DLD1 (cell line): Measurements from ENCODE around the gene DPYSL4.

Experiments
- in situ Hi-C: cut with HindIII; loops from 2 replicates; pipeline ENCODE4 v1.10.0; 2017; ENCODE audit warnings: low sequenced_read_pairs

Gene DPYSL4

GRCh38 chr10:132186488-132187429 is at the start of gene DPYSL4:
Gene DPYSL4, plus strand, starts transcription at chr10:132186948. Its CDS starts 116 bp downstream, at chr10:132187064.
- in situ Hi-C loops, result no loop called here

- in situ Hi-C loops, result no loop called here
Observed at GRCh38 chr10:132137111-132138072, 49.4 kb upstream of the DPYSL4 start.

- in situ Hi-C loops, result no loop called here
Observed at GRCh38 chr10:132138133-132138532, 48.6 kb upstream of the DPYSL4 start.

GRCh38 chr10:132138596-132138995 is 48.2 kb upstream of the DPYSL4 start:
- in situ Hi-C loops, result no loop called here

GRCh38 chr10:132139526-132139925 is 47.2 kb upstream of the DPYSL4 start:
- in situ Hi-C loops, result no loop called here

- in situ Hi-C loops, result no loop called here
Observed at GRCh38 chr10:132140167-132140925, 46.4 kb upstream of the DPYSL4 start.

GRCh38 chr10:132141076-132141475 is 45.7 kb upstream of the DPYSL4 start:
- in situ Hi-C loops, result no loop called here

GRCh38 chr10:132141526-132142395 is 45.0 kb upstream of the DPYSL4 start:
- in situ Hi-C loops, result no loop called here

GRCh38 chr10:132142396-132143161 is 44.2 kb upstream of the DPYSL4 start:
- in situ Hi-C loops, result no loop called here

- in situ Hi-C loops, result no loop called here
Observed at GRCh38 chr10:132143162-132143561, 43.6 kb upstream of the DPYSL4 start.

GRCh38 chr10:132144086-132144485 is 42.7 kb upstream of the DPYSL4 start:
- in situ Hi-C loops, result no loop called here

GRCh38 chr10:132145002-132145401 is 41.7 kb upstream of the DPYSL4 start:
- in situ Hi-C loops, result no loop called here

- in situ Hi-C loops, result no loop called here
Observed at GRCh38 chr10:132145521-132146185, 41.1 kb upstream of the DPYSL4 start.

- in situ Hi-C loops, result no loop called here
Observed at GRCh38 chr10:132146271-132146671, 40.5 kb upstream of the DPYSL4 start.

- in situ Hi-C loops, result no loop called here
Observed at GRCh38 chr10:132146941-132147915, 39.5 kb upstream of the DPYSL4 start.

GRCh38 chr10:132148261-132149251 is 38.2 kb upstream of the DPYSL4 start:
- in situ Hi-C loops, result no loop called here
